Memory B cell (primary cell): ENCODE data around the gene ACBD6.

ENCODE experiments used
- ATAC-seq: fragments of 150-1000 bp; cut with Tn5 transposase; 2 replicates; pipeline ENCODE4 v1.10.0; 2021; ENCODE audit warnings: low read depth, mild to moderate bottlenecking, moderate library complexity
- DNase-seq, 2 donors: peaks; one replicate each; pipeline ENCODE4 v3.0.0; 2022; ENCODE audit warnings: low spot score in 2 of 2
- H3K27ac Mint-ChIP-seq: one replicate; pipeline ENCODE4 v1.8.0; 2022; ENCODE audit warnings: mild to moderate bottlenecking, moderate library complexity, mixed read lengths
- H3K27me3 Mint-ChIP-seq: one replicate; pipeline ENCODE4 v1.8.0; 2022; ENCODE audit warnings: mixed read lengths
- H3K36me3 Mint-ChIP-seq: one replicate; pipeline ENCODE4 v1.8.0; 2022; ENCODE audit warnings: mild to moderate bottlenecking, mixed read lengths
- H3K4me1 Mint-ChIP-seq: one replicate; pipeline ENCODE4 v1.8.0; 2022; ENCODE audit warnings: mixed read lengths
- H3K4me3 Mint-ChIP-seq: one replicate; pipeline ENCODE4 v1.8.0; 2022; ENCODE audit warnings: mild to moderate bottlenecking, moderate library complexity, mixed read lengths
- H3K9me3 Mint-ChIP-seq: one replicate; pipeline ENCODE4 v1.8.0; 2022; ENCODE audit warnings: mixed read lengths

ACBD6 gene

GRCh38 chr1:180327089-180327488 lies 175.3 kb downstream of the ACBD6 start:
- no peak overlapping the region for H3K4me3 Mint-ChIP-seq
- ATAC-seq (no peak), DNase-seq (no peak)
- no peaks in the 10 kb centered on the region for H3K27me3 Mint-ChIP-seq
- H3K9me3 Mint-ChIP-seq, result peaks cover 10% of the 10 kb centered on the region
- H3K27ac Mint-ChIP-seq, result no peak overlapping the region
- H3K4me1 Mint-ChIP-seq, result peaks cover under 1% of the 10 kb centered on the region
- peaks cover 14% of the 10 kb centered on the region for H3K36me3 Mint-ChIP-seq

- no peak overlapping the region for H3K4me3 Mint-ChIP-seq
- H3K27ac Mint-ChIP-seq, result no peak overlapping the region
- ATAC-seq (no peak), DNase-seq (no peak)
- H3K27me3 Mint-ChIP-seq, result no peaks in the 10 kb centered on the region
- H3K9me3 Mint-ChIP-seq, result peaks cover 4% of the 10 kb centered on the region
- H3K36me3 Mint-ChIP-seq, result peaks cover 21% of the 10 kb centered on the region
- H3K4me1 Mint-ChIP-seq, result no peaks in the 10 kb centered on the region
These were observed 189.5 kb downstream of the ACBD6 start for GRCh38 chr1:180312926-180313325.

GRCh38 chr1:180311011-180311730 lies 191.2 kb downstream of the ACBD6 start:
- Mint-ChIP-seq H3K36me3 (peaks cover 32% of the 10 kb centered on the region), H3K27ac (no peak overlapping the region), H3K4me3 (no peak overlapping the region), H3K4me1 (no peaks in the 10 kb centered on the region), H3K9me3 (peaks cover 11% of the 10 kb centered on the region), H3K27me3 (no peaks in the 10 kb centered on the region)
- ATAC-seq, result no peak
- DNase-seq, result no peak

- H3K4me3 Mint-ChIP-seq, result no peak overlapping the region
- ATAC-seq, result no peak
These were observed 192.3 kb downstream of the ACBD6 start for GRCh38 chr1:180310095-180310494.

GRCh38 chr1:180309338-180309737 lies 193.0 kb downstream of the ACBD6 start:
- Mint-ChIP-seq H3K27me3 (no peaks in the 10 kb centered on the region), H3K9me3 (peaks cover 11% of the 10 kb centered on the region), H3K27ac (no peak overlapping the region), H3K4me1 (no peaks in the 10 kb centered on the region), H3K4me3 (no peak overlapping the region), H3K36me3 (peaks cover 38% of the 10 kb centered on the region)
- ATAC-seq (no peak), DNase-seq (no peak)

More at GRCh38 chr1:180310095-180310494, 192.3 kb downstream of the ACBD6 start:
- no peaks in the 10 kb centered on the region for H3K4me1 Mint-ChIP-seq
- no peak overlapping the region for H3K27ac Mint-ChIP-seq
- H3K9me3 Mint-ChIP-seq, result peaks cover 11% of the 10 kb centered on the region
- no peaks in the 10 kb centered on the region for H3K27me3 Mint-ChIP-seq
- DNase-seq, result no peak
- H3K36me3 Mint-ChIP-seq, result peaks cover 38% of the 10 kb centered on the region

- no peak for ATAC-seq
These were observed 201.1 kb downstream of the ACBD6 start for GRCh38 chr1:180301135-180301742.

GRCh38 chr1:180299479-180300221 lies 202.7 kb downstream of the ACBD6 start:
- Mint-ChIP-seq H3K4me1 (peaks cover 2% of the 10 kb centered on the region), H3K27ac (no peak overlapping the region), H3K4me3 (no peak overlapping the region), H3K9me3 (peaks cover 2% of the 10 kb centered on the region), H3K27me3 (no peaks in the 10 kb centered on the region), H3K36me3 (peaks cover 16% of the 10 kb centered on the region)
- ATAC-seq (no peak), DNase-seq (no peak)

More at GRCh38 chr1:180301135-180301742, 201.1 kb downstream of the ACBD6 start:
- no peak overlapping the region for H3K27ac Mint-ChIP-seq
- DNase-seq, result no peak
- H3K27me3 Mint-ChIP-seq, result no peaks in the 10 kb centered on the region
- peaks cover 2% of the 10 kb centered on the region for H3K4me1 Mint-ChIP-seq
- H3K4me3 Mint-ChIP-seq, result no peak overlapping the region
- peaks cover 16% of the 10 kb centered on the region for H3K36me3 Mint-ChIP-seq
- peaks cover under 1% of the 10 kb centered on the region for H3K9me3 Mint-ChIP-seq

GRCh38 chr1:180295999-180296398 lies 206.4 kb downstream of the ACBD6 start:
- ATAC-seq, result no peak
- no peak for DNase-seq
- peaks cover 2% of the 10 kb centered on the region for H3K4me1 Mint-ChIP-seq
- no peaks in the 10 kb centered on the region for H3K27me3 Mint-ChIP-seq
- H3K27ac Mint-ChIP-seq, result no peak overlapping the region
- H3K36me3 Mint-ChIP-seq, result peaks cover 19% of the 10 kb centered on the region
- H3K9me3 Mint-ChIP-seq, result peaks cover 4% of the 10 kb centered on the region
- H3K4me3 Mint-ChIP-seq, result no peak overlapping the region

GRCh38 chr1:180294711-180295110 lies 207.7 kb downstream of the ACBD6 start:
- H3K4me3 Mint-ChIP-seq, result no peak overlapping the region
- H3K27ac Mint-ChIP-seq, result no peak overlapping the region
- peaks cover 19% of the 10 kb centered on the region for H3K36me3 Mint-ChIP-seq
- ATAC-seq (no peak), DNase-seq (no peak)
- H3K4me1 Mint-ChIP-seq, result peaks cover 2% of the 10 kb centered on the region
- no peaks in the 10 kb centered on the region for H3K27me3 Mint-ChIP-seq
- peaks cover 4% of the 10 kb centered on the region for H3K9me3 Mint-ChIP-seq

- H3K27me3 Mint-ChIP-seq, result no peaks in the 10 kb centered on the region
- DNase-seq (no peak), ATAC-seq (no peak)
- H3K27ac Mint-ChIP-seq, result no peak overlapping the region
- no peaks in the 10 kb centered on the region for H3K4me1 Mint-ChIP-seq
- H3K9me3 Mint-ChIP-seq, result peaks cover 4% of the 10 kb centered on the region
- H3K4me3 Mint-ChIP-seq, result no peak overlapping the region
- peaks cover 17% of the 10 kb centered on the region for H3K36me3 Mint-ChIP-seq
These were observed 211.4 kb downstream of the ACBD6 start for GRCh38 chr1:180291004-180291403.

- ATAC-seq (no peak), DNase-seq (no peak)
- no peaks in the 10 kb centered on the region for H3K4me1 Mint-ChIP-seq
- H3K4me3 Mint-ChIP-seq, result no peak overlapping the region
- no peaks in the 10 kb centered on the region for H3K27me3 Mint-ChIP-seq
- H3K27ac Mint-ChIP-seq, result no peak overlapping the region
- peaks cover 4% of the 10 kb centered on the region for H3K9me3 Mint-ChIP-seq
- H3K36me3 Mint-ChIP-seq, result peaks cover 15% of the 10 kb centered on the region
These were observed 211.9 kb downstream of the ACBD6 start for GRCh38 chr1:180290265-180291001.

GRCh38 chr1:180288940-180289339 lies 213.4 kb downstream of the ACBD6 start:
- Mint-ChIP-seq H3K27ac (no peak overlapping the region), H3K9me3 (peaks cover 2% of the 10 kb centered on the region), H3K4me1 (no peaks in the 10 kb centered on the region), H3K36me3 (peaks cover 19% of the 10 kb centered on the region), H3K4me3 (no peak overlapping the region), H3K27me3 (no peaks in the 10 kb centered on the region)
- DNase-seq (no peak), ATAC-seq (no peak)

- no peaks in the 10 kb centered on the region for H3K27me3 Mint-ChIP-seq
- H3K4me1 Mint-ChIP-seq, result peaks cover 2% of the 10 kb centered on the region
- DNase-seq, result no peak
- no peak overlapping the region for H3K27ac Mint-ChIP-seq
- H3K4me3 Mint-ChIP-seq, result no peak overlapping the region
- H3K9me3 Mint-ChIP-seq, result peaks cover 2% of the 10 kb centered on the region
- peaks cover 22% of the 10 kb centered on the region for H3K36me3 Mint-ChIP-seq
- ATAC-seq, result no peak
These were observed 214.2 kb downstream of the ACBD6 start for GRCh38 chr1:180287988-180288705.
